Right ventricle myocardium superior (tissue), 1 donor: ENCODE measurements around the gene TNP2. TPM values are rescaled to one million over a fixed set of nuclear protein-coding genes. Genes with fewer than 3 reads are reported as not detected.

Experiments used
- ATAC-seq: fragments of 200-7000 bp; cut with Tn5 transposase; one replicate; pipeline ENCODE4 v1.9.1; 2020; ENCODE audit warnings: mild to moderate bottlenecking; ENCODE audit not compliant: poor library complexity
- DNase-seq: peaks from one replicate; pipeline ENCODE4 v3.0.0-alpha.2; 2020
- intact Hi-C: fragments of 100-400 bp; cut with DNase I; formaldehyde crosslinking; loops from one replicate; pipeline ENCODE4 v1.11.2; 2022
- total RNA-seq: library from RNA; stranded (reverse); fragmentation: NEBNext Ultra II Directional; extraction: Animal tissue kit (Norgen Biotek cat#: 25700); gene quantifications from one replicate; pipeline ENCODE4 v1.2.1, GENCODE V29; 2021
- donor health status: DM: no; HTN: yes; CAD: no; lungs with severe emphysema.

TNP2 gene
- total RNA-seq, 1 donor from 2014 or later: not detected

DNA sequence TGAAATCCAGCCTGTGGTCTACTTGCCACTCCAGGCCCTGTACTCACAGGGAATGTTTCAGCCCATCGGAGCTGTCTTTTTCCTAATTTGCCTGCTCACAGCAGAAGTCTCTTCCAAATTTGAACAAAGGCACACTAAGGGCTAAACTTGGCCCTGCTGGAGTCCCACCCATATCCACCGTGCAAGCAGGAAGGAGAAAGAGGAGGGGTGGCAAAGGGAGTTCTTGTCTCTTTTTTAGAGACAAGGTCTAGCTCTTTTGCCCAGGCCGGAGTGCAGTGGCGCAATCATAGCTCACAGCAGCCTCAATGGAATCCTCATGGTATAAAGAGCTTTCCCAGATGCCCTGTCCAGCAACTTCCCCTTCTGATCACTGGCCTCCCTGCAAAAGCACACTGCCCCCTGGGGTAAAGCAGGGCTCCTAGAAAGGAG lies 14.7 kb upstream of the TNP2 start:
- ATAC-seq (no peak), DNase-seq (no peak)
- intact Hi-C loops: no loop called here

DNA sequence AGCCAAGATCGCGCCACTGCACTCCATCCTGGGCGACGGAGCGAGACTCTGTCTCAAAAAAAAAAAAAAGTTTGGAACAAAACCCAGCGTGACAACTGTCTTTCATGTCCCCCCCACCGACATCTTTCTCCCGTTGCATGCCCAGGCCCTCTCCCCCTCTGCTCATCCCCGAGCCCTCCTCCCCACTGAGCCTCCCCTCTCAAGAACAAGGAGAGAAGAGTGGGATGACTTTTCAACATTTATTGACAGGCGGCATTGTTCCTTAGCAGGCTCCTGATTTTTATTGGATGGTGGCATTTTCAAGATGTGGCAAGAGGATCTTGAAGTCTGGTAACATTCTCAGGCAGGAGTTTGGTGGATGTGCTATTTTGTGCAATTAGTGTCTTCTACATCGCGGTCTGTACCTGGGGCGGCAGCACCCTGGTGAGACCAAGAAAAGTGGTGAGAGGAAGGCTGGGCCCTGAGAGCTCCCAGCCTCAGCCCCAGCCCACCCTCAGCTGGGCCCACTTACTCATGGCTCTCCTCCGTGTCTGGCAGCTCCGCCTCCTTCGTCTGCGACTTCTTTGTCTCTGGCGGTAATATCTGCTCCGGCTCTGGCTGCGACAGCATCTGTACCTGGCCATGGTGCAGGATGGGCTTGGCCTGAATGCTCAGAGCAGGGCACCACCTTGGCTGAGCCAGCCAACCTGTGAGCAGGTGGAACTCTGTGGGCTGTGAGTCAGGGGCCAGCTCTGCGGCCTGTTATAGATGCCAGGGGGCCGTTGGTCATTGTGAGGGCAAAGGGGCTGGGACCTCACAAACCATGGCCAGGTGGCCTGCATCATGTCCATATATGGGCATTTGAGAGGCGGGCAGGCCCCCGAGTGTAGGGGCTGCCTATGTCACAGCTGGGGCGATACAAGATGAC lies 11.7 kb upstream of the TNP2 start, which contains the start of gene PRM1:
TSS of gene PRM1 (minus strand) at position 715 of the 907 bp plus-strand sequence. CDS start at position 623, 92 bp downstream.
- intact Hi-C loops: no loop called here
- ATAC-seq (no peak), DNase-seq (no peak)

DNA sequence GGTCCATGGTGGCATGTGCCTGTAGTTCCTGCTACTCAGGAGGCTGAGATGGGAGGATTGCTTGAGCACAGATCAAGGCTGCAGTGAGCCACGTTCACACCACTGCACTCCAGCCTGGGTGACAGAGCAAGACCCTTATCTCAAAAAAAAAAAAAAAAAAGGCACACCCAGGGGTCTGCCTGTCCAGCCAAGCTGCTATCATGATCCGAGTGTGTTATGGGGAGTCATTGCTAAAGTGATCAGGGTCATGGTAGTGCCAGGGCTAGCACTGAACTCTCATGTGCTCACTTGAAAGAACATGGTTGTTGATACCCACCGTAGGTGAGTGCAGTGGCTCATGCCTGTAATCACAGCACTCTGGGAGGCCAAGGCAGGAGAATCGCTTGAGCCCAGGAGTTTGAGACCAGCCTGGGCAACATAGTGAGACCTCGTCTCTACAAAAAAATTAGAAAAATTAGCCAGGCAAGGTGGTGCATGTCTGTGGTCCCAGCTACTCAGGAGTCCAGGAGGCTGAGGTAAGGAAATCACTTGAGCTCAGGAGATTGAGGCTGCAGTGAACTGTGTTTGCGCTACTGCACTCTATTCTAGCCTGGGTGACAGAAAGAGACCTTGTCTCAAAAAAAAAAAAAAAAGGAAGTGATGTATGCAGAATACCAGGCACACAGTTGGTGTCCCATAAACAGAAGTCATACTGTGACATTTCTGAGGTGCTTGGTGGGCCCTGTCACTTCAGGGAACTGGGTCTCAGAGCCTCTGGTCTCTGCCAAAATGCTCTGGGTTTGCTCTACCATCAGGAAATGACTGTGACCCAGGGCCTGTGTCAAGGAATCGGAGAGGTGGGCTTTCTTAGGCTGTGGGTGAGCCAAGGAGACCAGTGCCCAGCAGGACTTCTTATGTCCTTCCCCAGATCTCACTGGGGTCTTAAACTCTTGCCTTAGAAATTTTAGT lies 9.8 kb upstream of the TNP2 start:
- DNase-seq: no peak
- no peak for ATAC-seq

DNA sequence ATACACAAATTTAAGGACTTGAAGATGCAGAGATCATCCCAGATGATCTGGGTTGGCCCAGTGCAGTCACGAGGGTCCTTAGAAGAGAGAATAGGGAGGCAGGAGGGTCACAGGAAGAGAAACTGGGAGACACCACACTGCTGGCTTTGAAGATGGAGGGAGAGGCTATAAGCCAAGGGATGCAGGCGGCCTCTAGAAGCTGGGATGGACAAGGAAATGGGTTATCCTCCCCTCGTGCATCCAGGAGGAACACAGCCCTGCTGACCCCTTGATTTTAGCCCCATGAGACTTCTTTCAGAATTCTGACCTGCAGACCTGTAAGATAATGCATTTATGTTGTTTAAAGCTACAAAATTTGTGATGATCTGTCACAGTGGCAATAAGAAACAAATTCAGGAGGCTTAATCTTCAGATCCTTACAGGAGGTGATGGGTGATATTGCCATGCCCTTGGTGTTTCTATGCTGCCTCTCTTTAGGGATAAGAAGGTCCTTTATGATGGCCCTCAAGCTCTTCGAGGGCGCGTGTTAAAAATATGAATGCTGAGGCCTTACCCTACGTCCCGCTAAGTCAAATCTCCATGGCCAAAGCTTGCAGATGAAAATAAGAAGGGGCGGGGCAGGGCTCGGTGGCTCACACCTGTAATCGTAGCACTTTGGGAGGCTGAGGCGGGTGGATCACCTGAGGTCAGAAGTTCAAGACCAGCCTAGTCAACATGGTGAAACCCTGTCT lies 8.6 kb upstream of the TNP2 start:
- intact Hi-C loops: no loop called here
- DNase-seq (no peak), ATAC-seq (no peak)

More for the DNA sequence above, 9.8 kb upstream of the TNP2 start:
- intact Hi-C loops: no loop called here

GRCh38 chr16:11276896-11277593 lies 7.9 kb upstream of the TNP2 start:
- intact Hi-C loops: no loop called here
- ATAC-seq: no peak
- DNase-seq: no peak

DNA sequence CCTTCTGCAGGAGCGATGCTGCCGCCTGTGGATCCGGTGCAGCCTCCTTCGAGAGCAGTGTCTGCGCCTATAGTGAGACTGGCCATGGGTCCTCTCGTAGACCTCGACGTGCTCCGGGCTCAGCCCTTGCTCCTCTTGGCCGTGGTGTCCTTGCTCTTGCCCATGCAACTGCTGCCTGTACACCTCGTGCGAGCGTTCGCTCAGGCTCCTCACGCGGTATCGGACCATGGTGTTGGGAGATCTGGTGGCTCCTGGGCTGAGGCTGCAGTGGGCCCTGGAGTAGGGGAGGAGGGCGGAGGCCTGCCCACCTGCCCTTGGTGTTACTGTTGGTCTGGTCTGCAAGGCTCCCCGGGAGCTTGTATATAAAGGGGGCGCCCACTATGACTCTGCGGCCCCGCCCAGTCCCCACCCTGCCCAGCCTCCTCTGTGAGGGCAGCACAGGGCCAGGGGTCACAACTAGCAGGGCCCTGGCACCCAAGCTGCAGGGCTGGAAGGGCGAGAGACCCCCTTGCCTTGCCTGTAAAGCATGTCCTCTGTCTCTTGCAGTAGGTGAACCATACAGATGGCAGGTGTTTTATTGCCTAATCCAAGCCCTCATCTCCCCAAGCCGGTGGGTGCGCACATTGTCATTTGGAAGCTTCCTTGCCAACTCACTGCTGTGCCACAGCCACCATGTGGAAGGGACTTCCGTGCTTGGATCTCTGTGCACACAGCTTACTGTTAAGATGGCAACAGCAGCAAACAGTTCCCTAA lies 7.2 kb upstream of the TNP2 start, which contains the start of gene PRM2:
TSS of gene PRM2 (minus strand) at position 338 of the 753 bp plus-strand sequence. CDS start at position 228, 110 bp downstream.
- intact Hi-C loops: no loop called here
- DNase-seq: no peak
- ATAC-seq: no peak

DNA sequence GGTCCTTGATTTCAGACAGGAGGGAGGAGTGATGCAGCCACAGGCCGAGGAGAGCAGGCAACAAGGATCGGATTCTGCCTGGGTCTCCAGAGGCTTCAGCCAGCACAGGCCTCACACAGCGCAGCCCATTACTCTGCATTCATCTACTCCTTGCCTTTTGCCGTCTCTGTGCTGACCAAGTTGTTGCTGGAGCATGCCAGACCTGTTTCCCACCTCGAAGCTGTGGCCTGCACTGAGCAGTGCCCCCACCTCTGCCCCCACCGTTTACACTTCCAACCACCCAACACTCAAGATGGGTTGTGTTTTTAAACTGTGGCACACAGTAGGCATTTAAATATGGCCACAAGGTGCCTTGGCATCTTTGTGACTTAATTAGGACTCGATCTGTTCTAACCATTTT lies 5.8 kb upstream of the TNP2 start:
- DNase-seq (no peak), ATAC-seq (no peak)
- intact Hi-C loops: no loop called here

- DNase-seq: no peak
- intact Hi-C loops: no loop called here
- ATAC-seq: no peak
Measured at GRCh38 chr16:11273721-11274324, 4.7 kb upstream of the TNP2 start.

DNA sequence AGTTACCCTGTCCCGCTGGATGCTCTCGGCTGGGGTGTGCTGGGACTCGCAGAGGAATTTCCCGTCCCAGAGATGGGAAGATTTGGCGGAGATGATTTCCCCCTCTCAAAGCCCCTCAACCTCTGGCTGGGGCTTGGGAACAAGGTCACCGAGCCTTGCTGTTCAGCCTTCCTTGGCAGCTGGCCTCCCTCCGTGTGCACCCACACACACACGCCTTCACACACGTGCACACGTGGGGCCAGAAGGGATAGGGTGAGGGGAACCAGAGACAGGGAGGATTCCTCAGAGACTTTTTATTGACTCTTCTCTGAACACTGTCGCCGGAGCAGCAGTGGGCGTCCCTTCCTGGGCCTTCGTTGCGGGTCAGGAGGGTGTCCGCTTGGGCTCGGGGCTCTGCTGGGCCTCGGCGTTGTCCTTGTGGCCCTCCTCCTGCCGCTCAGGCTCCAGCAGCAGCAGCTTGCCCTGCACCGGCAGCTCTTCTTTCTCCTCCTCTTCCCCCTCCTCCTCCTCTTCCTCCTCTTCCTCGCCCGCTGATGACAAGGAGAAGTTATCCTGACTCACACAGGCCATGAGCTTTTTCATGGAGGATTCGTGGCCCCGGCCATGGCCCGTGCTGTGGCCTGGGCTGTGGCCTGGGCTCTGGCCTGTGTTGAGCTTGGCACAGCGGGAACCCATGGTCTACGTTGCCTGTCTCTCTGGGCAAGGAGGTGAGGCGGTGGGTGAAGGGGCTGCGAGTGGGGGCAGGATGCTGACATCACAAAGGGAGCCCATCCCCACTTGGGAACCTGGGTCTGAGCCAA lies 4.0 kb upstream of the TNP2 start, which contains the start of gene PRM3:
TSS of gene PRM3 (minus strand) at position 709 of the 800 bp plus-strand sequence. CDS start at position 675, 34 bp downstream.
- intact Hi-C loops: no loop called here
- no peak for ATAC-seq
- DNase-seq: no peak

- DNase-seq (no peak), ATAC-seq (no peak)
- intact Hi-C loops: no loop called here
Measured at GRCh38 chr16:11272484-11272883, 3.4 kb upstream of the TNP2 start.

- intact Hi-C loops: no loop called here
- ATAC-seq: no peak
- DNase-seq: no peak
Measured at GRCh38 chr16:11271610-11272009, 2.5 kb upstream of the TNP2 start.

GRCh38 chr16:11270602-11271162 lies 1.6 kb upstream of the TNP2 start:
- ATAC-seq (no peak), DNase-seq (no peak)
- intact Hi-C loops: no loop called here

- no peak for DNase-seq
- intact Hi-C loops: no loop called here
- ATAC-seq: no peak
Measured at GRCh38 chr16:11265124-11265523, 4.0 kb downstream of the TNP2 start.

GRCh38 chr16:11264155-11264832 lies 4.8 kb downstream of the TNP2 start:
- intact Hi-C loops: no loop called here
- DNase-seq (no peak), ATAC-seq (no peak)

DNA sequence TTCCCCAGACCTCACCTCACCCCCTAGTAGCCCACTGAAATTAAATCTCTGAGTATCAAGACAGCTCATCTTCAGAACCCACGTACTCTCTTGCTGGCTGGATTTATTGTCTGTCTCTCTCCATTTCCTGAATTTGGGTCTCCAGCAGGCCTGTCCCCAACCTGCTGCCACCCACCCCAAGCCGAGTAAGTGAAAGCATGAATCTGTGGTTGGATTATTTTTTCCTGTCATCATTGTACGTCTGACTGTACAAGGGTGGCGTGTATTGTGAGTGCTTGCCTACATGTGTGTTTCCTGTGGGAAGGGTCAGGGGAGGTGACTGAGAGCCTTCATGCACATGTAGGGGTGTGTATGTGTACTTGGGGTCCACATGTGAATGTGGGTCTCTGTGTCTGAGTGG lies 5.4 kb downstream of the TNP2 start:
- intact Hi-C loops: no loop called here
- no peak for ATAC-seq
- no peak for DNase-seq
